Stimulated activated CD4-positive, alpha-beta T cell treated with anti-CD3 and anti-CD28 coated beads, Interleukin-1b, Interleukin-23, amount 100 ng/mL, for 48 hours (primary cell): ENCODE data around the gene CDH4.

Source experiments
- DNase-seq: peaks from one replicate; pipeline ENCODE4 v3.0.0-alpha.2; 2020

CDH4 gene

DNA sequence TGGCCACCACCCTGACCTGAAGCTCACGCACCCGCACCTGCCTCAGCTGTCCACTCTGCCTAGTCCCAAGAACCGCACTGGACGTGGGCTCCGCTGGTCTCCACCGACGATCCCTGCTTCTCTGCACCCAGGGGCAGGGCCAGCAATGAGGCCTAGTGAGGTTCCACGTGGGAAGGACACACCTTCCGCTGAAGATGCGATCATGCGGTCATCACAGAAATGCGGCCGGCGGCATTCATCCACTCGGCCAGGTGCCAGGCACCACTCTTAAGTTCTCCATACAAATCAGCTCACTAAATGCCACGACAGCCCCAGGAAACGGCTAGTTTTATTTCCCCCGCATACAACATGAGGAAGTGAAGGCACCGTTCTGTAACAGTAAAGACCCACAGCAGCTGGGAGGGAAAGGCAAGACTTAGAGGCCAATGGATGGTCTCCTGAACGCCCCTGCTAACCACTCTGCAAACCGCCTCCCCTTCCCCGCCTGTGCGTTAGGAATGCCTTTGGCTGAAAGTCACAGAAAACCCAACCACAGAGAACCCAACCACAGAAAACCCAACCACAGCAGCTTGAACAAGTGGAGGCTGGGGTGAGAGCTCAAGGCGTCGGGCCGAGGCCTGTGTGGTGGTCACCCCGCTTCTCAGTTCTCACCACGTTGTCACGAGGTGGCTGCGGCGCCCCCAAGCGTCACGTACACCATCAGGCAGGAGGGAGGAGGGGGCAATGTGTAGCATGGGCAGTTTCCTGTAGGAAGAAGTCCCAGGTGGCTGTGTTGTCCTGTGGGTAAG is 609.2 kb downstream of the CDH4 start:
- no peak for DNase-seq

DNA sequence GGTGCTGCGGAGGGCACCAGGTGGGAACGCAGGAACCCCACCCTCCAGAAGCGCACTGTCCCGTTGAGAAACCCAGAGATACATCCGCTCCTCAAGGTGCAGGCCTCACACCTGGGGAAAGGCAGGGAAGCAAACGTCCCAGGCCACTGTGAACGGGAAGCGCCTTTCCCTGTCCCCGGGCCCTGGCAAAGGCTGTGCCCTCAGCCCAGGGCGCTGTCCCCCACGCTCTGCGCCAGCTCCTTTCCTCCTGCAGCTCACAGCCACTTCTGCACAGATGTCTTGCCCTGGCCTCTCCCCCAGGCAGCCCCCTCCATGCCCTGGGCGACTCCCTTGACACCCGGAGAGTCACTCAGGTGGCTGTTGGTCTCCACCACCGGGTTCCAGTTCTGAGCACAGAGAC is 609.8 kb downstream of the CDH4 start:
- DNase-seq, result no peak

DNA sequence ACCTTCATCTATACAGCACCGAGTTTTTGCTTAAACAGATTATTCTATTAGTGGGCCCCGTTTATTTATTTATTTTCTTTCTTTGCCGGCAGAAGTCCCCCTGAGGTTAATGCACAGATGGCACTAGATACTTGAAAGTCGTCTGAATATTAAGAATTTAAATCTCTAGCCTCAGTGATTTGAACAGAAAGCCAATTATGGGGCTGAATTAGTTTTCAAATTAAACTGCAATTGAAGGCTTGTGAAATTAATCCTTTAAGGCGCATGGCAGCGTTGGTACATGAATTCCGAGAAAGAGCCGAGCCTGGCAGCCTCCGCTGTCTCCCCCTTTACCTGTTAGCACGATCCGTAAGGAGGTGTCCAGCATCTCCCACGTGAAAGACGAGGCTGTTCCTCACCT is 610.8 kb downstream of the CDH4 start:
- no peak for DNase-seq

DNA sequence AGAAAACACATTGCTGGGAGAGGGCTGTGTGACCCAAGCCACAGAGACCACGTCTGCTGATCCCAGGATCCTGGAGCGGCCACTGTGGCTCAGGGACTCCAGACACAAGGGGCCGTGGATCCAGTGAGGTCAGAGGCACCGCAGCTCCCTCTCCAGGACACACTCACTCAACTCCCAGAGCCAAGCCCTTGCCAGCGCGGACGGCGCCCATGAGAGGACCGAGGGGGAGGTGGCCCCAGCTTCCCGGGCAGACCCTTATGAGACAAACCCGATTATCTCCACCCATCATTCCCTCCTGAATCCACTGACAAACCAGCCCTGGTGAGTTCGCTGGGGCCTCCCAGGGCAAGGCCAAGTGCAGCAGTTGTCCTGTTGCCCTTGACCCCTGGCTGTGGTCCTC is 612.4 kb downstream of the CDH4 start:
- DNase-seq, result no peak

DNA sequence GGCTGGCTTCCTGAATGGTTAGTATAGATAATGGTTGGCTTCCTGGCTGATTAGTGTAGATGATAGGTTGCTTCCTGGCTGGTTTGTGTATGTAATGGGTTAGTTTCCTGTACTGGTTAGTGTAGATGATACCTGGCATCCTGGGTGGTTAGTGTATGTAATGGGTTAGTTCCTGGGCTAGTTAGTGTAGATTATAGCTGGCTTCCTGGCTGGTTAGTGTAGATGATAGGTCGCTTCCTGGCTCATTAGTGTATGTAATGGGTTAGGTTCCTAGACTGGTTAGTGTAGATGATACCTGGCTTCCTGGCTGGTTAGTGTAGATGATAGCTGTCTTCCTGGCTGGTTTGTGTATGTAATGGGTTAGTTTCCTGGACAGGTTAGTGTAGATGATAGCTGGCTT is 613.3 kb downstream of the CDH4 start:
- DNase-seq, result no peak

DNA sequence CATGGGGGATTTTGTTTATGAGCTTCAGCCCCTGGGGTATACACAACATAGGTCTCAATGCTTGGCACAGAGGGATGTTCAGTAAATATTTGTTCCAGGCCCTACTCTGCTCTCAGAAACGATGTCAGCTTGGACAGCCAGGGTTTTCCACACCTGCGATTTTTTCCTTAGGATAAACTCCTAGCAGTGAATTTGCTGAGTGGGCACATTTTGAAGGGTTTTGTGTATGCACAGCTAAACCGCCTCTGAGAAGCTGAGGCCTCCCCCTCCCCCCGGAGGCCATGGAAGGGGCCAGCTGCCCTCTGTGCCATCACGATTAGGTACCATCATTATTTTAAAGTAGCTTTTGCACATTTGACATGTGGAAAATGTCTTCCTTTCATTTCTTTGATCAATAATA is 614.1 kb downstream of the CDH4 start:
- no peak for DNase-seq

DNA sequence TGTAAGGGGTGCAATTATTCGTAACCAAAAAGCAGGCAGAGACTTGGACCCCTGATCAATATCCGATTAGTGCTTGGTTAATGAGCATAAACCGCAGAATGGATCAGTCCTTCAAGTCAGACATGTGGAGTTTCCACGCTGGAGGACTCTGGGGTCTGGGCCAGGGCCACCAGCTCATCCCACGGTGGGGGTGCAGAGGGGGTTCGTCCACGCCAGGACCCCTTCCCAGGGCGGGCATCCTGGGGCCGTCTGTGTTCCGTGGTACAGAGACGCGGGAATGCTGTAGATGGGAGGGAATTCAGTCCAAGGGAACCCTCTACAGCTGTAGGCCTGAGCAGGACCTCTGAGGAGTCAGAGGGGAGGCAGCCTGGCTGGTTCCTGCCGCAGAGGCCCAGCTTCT is 615.9 kb downstream of the CDH4 start:
- DNase-seq, result no peak

DNA sequence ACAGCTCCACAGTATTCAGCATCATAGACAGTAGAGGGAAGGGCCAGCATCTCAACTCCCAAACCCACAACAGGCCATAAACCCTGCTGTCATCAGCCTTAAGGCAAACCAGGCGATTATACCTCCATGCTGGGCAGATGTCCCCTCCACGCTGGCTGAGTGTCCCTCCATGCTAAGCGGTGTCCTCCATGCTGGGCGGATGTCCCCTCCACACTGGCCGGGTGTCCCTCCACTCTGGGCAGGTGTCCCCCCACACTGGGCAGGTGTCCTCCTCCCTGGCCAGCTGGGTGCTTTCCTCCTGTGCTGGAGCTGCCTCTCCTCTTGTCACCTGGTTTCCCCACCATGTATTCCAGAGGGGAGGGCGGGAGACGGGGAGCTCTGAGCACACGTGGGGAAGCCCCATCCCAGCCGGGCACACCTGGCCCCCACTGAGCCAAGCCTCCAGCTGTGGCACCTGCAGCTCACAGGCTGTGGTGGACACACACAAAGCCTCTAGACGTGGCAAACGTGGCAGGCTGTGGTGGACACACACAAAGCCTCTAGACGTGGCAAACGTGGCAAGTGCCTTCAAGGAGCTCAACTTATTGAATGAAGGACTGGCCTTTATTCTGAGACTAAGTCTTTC is 616.5 kb downstream of the CDH4 start:
- DNase-seq, result no peak

DNA sequence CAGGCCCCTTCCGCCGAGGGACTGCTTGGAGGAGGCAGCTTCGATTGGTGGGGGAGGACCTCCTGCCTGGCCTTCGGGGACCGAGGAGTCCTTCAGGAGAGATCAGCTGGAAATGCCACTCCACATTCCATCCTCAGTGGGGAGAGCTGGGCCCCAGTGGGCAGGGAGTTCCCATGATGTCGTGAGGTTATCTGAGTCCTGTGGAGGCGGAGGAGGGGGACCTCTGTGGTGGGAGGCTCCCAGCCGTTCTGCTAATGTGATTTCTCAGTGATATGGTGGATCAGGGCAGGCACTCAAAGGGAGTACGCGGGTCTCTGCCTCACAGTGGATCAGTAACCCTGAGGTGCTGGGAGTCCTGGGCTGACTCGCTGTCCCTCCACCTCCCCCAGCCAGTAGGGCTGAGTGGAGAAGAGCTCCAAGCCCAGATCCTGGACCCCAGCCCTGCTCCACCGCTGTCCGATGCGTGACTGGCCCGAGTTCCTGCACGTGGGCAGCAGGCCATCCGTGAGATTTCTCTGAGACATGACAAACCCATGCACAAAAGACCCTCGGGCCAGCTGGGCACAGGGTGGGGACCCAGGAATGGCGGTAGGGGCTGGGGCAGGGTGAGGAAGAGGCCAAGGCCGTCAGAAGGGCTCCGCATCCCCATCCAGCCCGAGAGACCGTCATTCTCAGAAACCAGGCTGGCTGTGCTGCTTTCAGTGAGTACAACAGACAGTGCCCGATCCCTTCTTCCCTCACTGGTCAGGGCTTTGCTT is 617.9 kb downstream of the CDH4 start:
- DNase-seq, result no peak

DNA sequence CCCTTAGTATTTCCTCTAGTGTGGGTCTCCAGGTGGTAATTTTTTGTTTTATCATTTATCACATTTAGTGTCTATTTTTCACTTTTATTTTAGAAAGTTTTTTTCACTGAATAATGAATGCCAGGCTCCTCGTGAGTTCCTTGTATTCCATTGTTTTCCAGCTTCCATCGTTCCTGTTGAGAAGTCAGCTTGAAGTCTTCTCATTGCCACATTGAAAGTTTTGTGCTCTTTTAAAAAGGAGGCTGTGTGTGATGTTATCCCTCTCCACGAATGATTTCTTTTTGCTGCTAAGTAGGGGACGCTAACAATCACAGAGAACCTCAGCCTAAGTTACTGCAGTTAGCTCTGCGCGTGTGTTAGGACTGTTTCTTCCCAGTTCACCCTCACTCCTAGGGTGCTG is 619.1 kb downstream of the CDH4 start:
- DNase-seq, result no peak

DNA sequence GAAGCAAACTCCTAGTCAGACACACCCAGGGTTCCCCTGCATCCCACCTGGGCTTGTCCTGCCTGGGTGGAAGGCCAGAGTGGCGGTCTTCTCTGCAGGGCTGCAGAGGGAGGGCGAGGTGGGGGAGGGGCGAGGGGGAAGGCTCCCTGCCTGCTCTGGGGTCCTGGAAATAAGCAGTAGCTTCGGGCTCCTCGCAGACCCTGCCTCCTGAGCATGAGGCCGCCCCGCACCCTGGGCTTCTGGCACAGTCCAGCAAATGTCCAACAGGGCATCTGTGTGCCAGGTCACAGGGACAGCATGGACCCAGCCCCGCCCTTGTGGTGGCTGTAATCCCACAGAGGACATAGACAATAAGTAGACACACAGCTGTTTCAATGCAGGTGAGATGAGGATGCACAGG is 619.9 kb downstream of the CDH4 start:
- DNase-seq, result no peak

DNA sequence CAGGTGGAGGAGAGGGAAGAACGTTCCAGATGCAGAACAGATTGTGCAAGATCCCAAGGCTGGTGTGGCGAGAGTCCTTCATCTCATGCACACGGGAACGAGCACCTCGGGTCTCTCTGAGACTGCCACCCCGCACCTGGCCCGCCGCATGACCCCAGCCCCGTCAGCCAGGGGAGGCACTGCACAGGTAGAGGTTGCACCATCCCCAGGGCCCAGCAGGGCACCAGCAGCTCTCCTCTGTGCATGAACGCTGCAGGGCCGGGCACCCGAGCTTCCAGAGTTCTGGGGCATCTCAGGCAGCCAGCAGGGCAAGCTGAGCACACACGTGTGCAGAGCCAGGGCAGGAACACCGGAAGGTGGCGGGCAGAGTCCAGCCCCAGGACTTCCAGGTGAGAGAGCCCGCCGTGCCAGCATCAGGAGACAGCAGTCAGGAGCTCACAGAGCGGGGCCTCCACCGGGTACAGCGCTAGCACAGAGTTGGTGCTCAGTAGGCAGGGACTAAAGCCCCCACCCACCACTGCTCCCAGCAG is 620.4 kb downstream of the CDH4 start:
- DNase-seq, result no peak

DNA sequence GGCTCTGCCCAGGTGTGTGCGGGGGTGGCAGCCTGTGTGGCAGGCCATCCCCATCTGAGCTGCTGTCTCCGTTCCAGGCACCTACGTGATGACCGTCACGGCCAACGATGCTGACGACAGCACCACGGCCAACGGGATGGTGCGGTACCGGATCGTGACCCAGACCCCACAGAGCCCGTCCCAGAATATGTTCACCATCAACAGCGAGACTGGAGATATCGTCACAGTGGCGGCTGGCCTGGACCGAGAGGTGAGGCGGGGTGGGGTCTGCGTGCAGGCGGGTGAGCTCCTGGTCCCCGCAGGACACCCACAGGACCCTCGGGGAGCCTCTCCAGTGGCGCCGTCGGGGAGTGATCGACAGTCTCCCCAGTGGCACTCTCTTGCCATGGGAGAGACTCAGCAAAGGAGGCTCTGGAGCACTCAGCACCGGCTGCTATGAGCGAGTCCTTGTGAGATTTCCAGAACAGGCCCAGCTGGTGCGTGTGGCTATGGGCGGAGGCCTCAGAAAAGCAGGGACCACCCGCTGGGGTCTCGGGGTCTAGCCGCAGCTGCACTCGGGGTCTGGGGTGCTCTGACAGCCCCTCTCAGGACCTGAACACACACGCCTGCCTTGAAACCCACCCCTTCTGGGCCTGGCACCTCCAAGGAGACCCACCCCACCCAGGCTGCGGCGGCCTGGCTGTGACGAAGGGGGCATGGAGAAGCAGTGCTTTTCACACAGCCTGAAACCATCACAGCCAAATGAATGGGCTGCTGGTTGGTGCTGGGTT is 621.8 kb downstream of the CDH4 start:
- no peak for DNase-seq

DNA sequence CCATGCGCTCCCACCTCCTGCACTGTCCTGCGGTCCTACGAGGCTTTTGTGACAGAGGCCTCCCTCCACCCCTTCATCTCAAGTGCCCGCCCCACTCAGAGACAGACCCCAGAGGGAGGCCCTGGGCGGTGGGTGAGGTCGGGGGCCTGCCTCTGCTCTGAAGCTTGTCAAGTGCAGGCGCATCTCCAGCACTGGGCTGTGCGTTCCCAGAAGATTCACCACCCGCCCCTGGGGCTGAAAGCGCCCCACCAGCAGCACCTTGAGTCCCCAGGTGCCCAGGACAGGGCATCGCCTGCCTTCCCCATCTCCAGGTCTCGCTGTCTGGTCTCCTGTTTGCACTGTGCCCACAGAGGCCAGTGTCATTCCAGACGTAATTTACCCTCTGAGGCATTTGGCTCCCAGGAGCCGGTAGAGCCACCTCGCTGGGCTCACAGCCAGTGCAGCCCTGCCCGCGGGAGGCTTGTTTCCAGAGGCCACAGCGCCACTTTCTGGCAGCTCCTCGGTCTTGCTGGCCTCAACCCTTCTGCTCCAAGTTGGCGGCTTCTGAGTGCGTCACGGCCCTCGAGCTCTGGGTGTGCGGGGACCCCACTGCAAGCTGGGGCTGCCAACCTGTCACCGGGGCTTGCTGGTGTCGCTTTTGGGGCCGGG is 622.5 kb downstream of the CDH4 start:
- DNase-seq, result no peak

DNA sequence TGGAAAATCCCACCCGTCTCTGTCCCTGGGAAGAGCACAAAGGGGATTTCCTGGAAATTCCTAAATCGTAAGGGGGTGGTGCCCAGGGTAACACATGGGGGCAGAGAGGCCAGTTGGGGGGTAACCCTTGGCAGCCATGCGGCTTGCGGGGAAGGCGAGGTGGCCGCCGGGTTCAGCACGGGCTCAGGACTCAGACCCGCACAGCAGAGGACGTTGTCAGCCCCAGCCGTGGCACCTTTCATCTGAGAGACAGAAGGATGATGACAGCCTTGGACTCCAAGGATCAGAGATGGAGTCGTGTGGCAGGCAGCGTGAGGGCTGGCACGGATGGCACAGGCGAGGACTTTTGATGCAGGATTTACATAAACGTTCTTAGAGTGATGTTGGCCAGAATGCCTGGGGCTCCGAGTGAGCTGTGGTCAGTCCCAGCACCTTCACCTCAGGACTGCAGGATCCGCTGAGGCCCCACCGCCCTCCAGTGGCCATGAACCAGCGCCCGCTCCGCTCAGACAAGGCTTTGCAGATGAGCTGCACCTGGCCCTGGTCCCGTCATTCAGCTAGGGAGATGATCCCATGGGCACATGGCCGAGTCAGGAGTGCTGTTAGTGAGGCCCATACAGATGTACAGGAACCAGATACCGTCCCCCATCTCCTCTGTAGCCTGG is 623.3 kb downstream of the CDH4 start:
- no peak for DNase-seq

DNA sequence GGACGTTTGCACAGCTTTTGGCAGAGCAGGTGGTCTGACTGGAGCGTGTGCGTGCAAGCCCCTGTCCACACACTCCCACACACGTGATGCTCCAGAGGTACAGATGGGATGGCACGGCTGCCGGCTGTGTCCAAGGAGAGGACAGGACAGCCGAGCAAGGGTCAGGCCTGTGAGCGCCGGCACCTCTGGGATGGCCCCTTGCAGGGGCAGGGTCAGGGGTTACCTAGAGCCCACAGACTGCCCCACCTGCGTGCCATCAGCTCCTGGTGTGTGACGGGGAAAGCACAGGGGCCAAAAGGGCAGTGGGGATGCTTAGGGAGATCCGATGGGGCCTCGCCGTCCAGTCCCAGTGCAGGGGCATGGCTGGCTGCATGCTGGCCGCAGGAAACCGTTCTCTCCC is 623.9 kb downstream of the CDH4 start:
- DNase-seq, result no peak

DNA sequence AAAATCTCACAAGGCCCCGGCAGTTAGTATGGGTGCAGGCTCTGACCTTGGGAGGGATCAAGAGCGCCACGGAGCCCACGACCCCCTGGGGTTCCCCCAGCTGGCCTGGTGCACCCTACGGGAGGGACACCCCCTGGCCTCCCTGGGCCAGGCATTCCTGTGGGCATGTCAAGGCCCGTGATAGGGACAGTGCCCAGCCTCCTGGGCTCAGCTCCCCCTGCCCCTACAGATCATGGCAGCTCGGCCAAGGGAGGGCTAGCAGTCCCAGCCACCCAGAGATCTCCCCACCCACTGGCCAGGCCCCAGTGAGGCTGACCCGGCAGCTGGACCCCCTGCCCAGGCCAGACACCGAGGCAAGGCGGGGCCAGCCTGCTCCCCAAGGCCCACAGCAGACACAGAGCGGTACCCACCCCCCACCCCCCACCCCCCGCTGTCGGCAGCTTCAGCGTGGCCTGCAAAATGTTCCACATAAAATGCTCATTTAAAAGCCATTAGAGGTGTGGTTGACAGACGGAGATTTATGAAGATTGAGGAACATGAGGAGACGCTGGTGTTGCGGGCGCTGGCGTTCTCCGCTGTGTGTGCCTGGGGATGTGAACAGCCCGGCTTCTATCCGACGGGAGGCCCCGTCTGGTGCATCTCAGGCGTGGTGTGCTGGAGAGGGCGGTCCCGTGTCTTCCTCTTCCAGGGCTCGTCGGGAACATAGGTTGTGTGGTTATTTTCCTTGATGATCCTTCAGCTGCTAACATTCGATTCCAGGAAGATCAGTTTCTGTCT is 625.1 kb downstream of the CDH4 start:
- DNase-seq, result no peak

DNA sequence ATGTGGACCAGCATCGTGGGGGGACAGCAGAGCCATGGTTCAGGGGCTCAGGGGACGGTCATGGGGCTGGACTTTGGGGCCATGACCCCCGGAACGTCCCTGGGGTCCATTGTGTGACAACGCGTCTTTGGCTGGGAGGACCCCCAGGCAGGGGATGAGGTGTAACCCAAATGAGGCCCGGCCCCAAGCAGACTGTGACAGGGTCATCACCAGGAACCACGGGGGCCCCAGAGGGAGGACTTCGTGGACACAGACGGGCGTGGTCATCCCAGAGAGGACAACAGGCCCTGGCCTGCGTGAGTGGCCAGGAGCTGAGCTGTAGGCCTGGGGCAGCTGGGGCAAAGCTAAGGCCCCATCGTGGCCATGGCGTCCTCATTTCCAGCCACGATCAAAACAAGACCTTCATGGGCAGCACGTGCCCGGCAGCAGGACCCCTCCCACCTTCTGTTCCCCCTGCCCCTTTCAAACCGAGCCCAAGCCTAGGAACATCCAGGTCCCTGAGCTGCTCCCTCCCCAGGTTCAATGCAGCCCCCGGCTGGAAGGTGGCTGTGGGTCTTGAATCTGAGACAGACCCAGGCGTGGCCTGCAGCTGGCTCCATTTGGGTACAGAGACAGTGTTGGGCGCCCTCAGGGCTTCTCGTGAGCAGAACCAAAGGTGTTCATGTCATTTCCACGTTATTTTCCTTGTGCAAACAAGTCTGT is 625.9 kb downstream of the CDH4 start:
- DNase-seq, result no peak

DNA sequence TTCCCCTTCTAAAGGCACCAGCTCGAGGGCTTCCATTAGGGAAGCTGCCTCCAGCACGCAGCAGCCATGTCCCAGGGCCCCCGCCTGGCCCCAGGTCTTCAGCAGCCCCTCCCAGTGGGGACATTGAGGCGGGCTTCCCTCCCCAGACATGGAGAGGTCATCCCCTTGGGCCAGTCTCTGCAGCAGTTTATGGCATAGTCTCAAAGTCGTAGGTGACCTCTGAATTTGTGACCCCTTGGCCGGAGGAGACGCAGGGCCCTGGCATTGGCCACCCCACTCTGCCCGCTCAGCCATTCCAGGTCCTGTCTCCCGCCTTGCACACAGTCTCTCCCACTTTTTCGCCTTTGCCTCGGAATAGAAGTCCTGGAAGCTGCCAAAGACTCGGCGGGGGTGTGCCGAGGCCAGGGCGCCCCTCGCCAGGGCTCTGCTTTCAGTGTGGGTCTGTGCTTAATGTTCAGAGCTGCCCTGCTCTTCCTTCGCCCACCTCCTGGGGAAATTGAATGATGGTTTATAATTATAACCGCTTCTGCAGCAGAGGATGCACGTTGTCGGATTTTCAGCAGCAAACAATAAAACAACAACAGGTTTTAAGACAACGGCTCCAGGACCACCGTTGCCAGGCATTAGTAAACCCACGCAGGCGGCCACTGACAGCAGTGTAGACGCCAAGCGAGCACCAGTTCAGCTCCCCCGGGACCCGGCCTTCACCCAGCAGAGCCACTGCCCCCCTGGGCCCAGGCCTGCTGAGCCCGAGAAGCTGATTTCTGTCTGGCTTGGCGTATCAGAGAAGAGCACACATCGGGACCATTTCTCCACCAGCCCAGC is 626.6 kb downstream of the CDH4 start:
- no peak for DNase-seq

DNA sequence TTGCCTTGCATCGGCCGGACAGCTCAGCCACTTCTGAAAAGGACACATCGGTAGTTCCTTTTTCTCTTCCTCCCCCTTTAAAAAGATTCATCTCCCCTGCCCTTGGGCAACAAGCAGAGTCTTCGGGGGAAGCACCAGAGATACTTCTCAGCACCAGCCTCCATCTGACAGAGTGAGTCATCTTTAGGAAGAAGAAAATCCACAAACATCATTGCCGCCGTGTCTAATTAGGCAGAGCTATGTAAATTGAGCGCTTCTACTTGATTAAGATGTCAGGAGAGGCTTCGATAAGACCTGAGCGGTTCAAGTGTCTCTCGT is 627.2 kb downstream of the CDH4 start:
- no peak for DNase-seq
